Keratinocyte (primary cell): ENCODE measurements around the gene GRM4.

Experiments used
- EZH2 ChIP-seq: IDR thresholded peaks from one replicate; pipeline ENCODE4 v1.6.1; 2012; ENCODE audit warnings: inconsistent platforms, mild to moderate bottlenecking, low read length, moderate library complexity
- TF ChIP-seq, protein P1 (sequence below), 3 experiments: IDR thresholded peaks in 1 of 3; conservative IDR thresholded peaks in 1 of 3; optimal IDR thresholded peaks in 1 of 3; 2 replicates in 2 of 3; 3 replicates in 1 of 3; pipeline versions ENCODE3 to v1.5.1; 2011; ENCODE audit warnings: low read length in 3 of 3, mild to moderate bottlenecking in 3 of 3, moderate library complexity in 2 of 3, control low read depth in 1 of 3, inconsistent platforms in 1 of 3; ENCODE audit not compliant: insufficient read depth in 2 of 3; ENCODE audit errors: extremely low read depth in 1 of 3

DNA sequence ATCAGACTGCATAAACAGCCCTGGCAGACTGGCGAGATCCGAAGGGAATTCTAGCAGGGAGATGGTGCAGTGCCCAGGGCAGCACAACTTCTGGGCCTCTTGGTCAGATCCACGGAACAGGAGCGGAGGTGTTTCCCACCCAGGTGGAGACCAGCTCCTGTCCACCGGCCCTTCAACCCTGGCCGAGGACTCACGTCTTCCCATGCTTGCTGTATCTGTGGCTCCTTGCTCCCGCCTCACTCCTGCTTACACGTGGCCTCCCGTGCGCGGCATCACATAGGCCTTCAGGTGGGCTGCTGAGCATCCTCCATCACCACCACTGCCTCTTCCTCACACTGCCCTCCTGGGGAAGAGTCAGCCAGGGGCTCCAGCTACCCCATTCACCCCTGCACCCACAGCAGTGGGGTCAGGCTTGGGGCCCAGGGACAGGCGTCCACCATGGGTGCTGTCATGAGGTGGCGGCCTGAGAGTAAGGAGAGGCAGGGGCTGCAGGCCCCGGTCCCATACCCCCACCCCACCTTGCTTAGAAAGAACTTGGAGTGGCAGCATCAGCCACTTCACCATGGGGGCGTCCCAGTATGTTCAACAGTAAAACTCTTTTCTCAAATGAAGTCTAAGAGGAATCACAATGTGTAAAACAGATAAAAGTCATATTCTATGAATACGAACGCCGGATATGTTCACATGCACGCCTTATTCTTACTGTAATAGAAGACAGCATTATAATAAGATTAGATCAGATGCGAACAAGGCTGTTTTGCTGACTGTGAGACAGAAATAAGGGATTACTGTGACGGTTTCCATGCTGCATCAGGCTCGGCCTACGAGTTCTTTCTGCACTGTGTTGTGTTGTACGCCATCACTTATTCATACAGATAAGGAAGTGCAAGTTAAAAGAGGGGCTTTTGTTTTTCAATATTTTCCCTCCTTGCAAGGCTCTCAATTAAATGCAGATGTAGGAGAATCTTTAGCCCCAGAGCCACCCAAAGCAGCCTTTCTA, 165.4 kb downstream of the GRM4 start:
- TF ChIP-seq, protein P1, sequence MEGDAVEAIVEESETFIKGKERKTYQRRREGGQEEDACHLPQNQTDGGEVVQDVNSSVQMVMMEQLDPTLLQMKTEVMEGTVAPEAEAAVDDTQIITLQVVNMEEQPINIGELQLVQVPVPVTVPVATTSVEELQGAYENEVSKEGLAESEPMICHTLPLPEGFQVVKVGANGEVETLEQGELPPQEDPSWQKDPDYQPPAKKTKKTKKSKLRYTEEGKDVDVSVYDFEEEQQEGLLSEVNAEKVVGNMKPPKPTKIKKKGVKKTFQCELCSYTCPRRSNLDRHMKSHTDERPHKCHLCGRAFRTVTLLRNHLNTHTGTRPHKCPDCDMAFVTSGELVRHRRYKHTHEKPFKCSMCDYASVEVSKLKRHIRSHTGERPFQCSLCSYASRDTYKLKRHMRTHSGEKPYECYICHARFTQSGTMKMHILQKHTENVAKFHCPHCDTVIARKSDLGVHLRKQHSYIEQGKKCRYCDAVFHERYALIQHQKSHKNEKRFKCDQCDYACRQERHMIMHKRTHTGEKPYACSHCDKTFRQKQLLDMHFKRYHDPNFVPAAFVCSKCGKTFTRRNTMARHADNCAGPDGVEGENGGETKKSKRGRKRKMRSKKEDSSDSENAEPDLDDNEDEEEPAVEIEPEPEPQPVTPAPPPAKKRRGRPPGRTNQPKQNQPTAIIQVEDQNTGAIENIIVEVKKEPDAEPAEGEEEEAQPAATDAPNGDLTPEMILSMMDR (optimal IDR thresholded peaks at IDR 0.05 in 1 of 3, IDR thresholded peaks at IDR 0.05 in 1 of 3, conservative IDR thresholded peaks at IDR 0.05 in 1 of 3; ENCODE audit: extremely low read depth in 1 of 3, insufficient read depth in 2 of 3, low read length in 3 of 3), result no peak
- TF ChIP-seq EZH2, result no peak
